NCI-H2081 (cell line): ENCODE results near the gene RFWD3.
A peak's percentile ranks its signal among the peaks of the same experiment; 100 is the strongest.
"Not testable (repeated sequence)": the region's sequence is repeated elsewhere in the genome, so short reads cannot be mapped to it uniquely, and the experiment has no call there.

ENCODE experiments used
- DNase-seq, 2 experiments: peaks; one replicate each; lab custom pipeline; 2025; lab: John Stamatoyannopoulos, UW

The RFWD3 gene, protein sequence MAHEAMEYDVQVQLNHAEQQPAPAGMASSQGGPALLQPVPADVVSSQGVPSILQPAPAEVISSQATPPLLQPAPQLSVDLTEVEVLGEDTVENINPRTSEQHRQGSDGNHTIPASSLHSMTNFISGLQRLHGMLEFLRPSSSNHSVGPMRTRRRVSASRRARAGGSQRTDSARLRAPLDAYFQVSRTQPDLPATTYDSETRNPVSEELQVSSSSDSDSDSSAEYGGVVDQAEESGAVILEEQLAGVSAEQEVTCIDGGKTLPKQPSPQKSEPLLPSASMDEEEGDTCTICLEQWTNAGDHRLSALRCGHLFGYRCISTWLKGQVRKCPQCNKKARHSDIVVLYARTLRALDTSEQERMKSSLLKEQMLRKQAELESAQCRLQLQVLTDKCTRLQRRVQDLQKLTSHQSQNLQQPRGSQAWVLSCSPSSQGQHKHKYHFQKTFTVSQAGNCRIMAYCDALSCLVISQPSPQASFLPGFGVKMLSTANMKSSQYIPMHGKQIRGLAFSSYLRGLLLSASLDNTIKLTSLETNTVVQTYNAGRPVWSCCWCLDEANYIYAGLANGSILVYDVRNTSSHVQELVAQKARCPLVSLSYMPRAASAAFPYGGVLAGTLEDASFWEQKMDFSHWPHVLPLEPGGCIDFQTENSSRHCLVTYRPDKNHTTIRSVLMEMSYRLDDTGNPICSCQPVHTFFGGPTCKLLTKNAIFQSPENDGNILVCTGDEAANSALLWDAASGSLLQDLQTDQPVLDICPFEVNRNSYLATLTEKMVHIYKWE

DNA sequence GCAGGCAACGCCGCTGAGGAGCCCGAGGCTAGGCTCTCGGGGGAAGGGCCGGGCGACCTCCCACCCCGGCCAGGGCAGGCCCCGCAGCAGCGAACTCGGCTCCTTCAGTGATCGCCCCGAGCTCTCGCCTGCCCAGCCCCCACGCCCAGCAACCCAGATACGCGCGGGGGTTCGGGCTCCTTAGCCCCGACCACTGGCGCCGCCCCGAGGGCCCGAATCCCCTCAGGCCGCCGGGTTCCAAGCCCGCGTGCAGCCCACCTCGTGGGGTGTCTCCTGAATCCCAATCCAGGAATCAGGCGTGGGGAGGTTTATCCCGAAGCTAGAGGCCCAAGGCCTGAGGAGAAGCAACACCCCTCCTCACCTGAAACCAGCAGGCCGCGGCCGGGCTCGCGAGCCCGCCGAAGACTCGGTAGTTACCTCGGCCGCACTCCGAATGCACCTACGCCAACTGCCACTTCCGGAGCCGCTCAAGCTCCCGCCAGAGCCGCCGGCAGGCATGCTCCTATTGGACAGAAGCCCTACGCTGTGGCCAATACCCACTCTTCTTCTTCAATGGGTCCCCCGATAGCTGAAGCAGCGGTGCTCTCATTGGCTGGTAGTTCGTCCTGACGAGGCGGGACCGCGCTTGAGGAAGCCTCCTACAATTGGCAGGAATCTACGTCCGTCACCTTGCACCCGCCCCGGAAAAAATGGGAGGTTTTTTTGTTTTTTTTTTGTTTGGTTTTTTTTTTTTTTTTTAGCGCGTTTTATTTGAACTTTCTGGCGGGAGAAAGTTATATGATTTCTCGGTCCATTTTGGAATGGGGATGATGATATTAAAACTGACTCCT is at the start of gene RFWD3:
Gene RFWD3 (minus strand): TSS at position 453 of the 830 bp plus-strand sequence. CDS start 5,428 bp downstream, outside the sequence.
- peak; percentile 92 to 97 for DNase-seq

DNA sequence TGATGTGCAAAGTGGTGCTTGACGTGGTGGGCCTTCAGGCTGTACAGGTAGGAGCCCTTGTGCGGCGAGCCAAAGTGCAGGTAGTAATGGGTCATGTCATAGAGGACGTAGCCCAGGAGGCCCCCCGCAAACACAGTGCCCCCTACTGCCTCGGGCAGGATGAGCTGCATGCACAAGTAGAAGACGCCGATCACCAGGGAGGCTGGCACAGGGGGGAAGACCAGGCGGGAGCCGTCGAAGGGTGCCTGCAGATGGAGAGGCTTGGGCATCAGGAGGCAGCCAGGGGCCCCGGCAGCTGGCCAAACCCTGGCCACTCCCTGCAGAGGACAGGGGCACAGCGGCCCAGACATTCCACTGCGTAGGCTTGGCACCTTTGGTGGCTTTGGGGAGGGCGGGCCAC is 49.7 kb upstream of the RFWD3 start:
- DNase-seq: no peak

DNA sequence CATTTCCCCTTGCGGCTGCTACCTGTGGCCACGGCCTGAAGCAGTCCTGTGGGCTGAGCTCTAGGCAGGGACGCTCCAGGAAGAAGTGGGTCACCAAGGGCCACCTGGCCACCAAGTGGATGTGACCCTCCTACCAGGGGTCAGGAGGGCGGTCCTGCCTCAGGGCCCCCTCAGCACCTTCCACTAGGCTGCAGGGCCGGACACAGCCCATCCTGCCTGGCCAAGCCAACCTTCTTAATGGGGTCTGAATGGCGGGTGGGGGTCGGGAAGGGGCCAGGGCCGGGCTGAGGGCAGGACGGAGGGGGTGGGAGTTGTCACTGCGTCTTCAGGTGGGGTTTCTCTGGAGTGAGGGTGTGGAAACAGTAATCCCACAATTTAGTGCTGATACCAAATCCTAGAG is 47.2 kb upstream of the RFWD3 start:
- no peak for DNase-seq

DNA sequence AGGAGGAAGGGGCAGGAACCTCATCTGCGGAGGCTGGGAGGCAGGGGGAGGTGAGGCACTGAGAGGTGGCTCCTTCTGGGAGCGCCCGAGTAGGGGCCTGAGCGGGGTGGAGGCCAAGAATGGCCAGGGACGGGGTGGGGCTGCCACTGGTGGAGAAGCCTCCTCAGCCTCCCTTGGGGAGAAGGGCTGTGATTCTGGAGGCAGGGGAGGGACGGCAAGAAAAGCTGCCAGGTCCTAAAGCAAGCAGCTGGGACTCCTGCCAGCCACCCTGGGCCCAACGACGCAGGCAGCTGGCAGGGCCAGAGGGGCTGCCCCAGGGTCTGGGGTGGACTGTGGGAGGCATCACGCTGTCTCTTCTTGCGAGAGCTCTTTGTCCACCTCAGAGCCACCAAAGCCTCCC is 46.6 kb upstream of the RFWD3 start:
- DNase-seq: no peak

DNA sequence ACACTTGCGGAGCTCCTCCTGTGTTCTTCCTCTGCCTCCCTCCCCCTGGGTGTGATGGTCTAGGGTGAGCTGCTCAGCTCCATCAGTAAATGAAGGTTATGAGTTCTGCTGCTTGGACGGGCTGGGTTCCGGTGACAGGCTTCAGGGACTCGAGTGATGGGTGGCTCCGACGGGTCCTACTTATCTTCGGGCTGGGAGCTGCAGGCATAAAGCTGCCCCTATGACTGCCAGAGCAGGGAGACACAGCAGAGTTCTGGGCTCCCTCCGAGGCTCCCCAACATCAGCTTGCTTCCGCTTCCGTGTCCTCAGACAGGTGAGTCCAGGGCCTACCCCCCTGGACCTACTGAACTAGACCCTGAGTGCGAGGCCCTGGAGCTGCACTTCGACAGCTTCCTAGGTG is 45.3 kb upstream of the RFWD3 start:
- DNase-seq: no peak

DNA sequence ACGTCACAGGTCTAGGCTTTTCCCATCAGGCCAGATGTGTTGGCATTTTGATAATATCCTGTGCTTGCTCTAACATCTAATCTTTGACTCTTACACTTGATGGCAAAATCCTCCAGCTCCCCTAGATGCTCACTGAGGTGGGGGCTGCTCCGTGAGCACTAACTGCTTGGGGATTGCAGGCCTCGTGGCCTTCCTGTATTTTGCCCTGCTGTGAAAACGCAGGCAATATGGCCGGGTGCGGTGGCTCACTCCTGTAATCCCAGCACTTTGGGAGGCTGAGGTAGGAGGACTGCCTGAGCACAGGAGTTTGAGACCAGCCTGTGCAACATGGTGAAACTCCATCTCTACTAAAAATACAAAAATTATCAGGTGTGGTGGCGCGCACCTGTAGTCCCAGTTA is 43.7 kb upstream of the RFWD3 start:
- no peak for DNase-seq

DNA sequence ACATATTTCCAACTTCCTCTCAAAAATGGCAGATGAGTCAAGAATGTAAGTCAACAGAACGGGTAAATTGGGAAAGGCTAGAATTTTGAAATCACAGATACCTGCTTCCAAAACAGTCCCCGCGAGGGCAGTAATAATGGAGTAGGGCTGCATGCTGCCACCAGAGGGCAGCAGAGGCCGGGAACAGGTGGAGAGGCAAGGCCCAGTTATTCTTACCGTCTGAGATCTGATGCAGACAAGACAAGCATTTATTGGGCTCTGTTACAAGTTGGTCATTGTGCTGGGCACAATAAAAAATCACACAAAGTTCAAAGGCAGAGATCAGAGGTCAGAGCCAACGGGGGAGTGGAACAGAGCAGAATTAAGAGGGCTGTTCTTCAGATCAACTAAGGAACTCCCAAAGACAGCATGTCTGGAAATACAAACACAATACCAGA is 42.8 kb upstream of the RFWD3 start:
- peak; percentile 50 to 59 for DNase-seq

DNA sequence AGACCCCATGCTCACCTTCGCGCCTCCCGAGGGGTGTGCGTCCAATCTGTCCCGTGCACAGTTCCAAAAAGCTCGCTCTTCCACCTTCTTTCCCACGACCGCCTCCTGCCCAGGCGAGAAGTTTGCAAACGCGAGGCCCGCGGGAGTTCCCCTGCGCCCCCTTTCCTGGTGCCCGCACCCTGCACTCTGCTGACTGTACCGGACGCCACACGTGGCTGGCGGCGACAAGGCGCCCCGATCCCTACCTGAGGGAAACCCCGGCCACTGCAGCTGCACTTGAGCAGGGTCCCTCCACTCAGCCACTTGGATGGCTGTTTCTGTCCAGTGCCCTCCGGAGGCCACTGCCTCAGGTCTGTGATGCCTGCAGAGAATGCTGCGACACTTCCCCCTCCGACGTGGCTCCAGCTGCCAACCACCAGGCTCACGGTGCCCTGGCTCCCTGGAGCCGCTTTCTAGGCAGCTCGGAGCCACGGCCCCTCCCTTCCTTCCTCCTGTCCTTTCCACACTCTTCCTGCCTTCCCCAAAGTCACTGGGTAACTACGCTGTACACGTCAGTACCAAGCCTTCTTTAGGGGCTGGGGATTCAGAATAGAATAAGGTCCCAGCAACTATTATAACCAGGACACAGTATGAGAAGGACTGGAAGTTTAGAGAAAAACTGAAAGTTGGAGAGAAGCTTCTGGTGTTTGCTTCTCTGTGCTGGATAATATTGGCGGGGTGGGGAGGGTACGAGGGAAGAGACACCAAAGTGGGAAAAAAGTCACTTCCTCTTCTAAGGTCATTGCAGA is 34.0 kb upstream of the RFWD3 start, which contains the start of gene MLKL:
Gene MLKL (minus strand): TSS at position 425 of the 788 bp plus-strand sequence. CDS start 5,105 bp downstream, outside the sequence.
- peak; percentile 10 to 37 for DNase-seq

DNA sequence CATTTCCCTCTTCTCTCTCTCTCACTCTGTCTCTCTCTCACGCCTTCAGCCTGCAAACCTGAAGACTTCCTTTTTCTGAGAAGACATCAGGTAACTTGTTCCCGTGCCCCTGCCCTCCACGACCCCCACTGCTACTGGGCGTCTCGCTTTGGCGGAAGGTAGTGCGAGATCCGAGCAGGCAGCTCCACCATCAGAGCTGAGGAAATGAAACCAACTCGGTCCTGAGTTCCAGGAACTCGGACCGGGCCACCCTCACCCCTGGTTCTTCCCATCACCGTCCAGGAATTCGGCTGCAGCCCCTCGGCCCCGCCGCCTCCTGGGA is 33.4 kb upstream of the RFWD3 start:
- peak in 1 of 2 experiments; percentile 15 for DNase-seq

DNA sequence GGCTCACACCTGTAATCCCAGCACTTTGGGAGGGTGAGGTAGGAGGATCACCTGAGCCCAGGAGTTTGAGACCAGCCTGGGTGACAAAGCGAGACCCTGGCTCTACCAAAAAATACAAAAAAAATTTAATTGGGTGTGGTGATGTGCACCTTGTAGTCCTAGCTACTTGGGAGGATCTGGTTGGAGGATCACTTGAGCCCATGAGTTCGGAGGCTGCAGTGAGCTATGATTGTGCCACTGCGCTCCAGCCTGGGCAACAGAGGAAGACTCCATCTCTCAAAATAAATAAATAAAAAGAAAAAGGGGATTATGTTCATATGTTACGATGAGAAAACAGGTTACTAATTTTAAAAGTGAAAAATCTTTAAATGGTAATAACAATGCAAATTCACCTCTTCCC is 33.0 kb upstream of the RFWD3 start:
- no peak for DNase-seq

DNA sequence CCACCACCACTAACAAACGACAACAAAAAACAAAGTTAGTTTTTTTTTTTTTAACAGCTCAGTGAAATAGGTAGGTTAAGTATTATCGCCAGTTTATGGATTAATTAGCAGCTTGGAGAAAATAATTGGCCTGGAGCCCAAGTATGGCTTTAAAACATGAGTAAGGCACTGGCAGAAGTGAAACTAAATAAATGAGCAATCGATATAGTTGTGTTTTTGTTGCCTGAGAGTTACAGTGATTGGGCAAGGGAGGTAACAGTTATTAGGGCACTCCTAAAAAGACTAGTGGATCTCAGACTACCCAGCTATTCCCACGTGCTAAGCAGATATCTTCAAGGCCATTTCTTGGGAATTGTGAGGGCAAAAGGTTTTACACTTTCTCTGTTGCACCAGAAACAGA is 31.5 kb upstream of the RFWD3 start:
- DNase-seq: no peak

DNA sequence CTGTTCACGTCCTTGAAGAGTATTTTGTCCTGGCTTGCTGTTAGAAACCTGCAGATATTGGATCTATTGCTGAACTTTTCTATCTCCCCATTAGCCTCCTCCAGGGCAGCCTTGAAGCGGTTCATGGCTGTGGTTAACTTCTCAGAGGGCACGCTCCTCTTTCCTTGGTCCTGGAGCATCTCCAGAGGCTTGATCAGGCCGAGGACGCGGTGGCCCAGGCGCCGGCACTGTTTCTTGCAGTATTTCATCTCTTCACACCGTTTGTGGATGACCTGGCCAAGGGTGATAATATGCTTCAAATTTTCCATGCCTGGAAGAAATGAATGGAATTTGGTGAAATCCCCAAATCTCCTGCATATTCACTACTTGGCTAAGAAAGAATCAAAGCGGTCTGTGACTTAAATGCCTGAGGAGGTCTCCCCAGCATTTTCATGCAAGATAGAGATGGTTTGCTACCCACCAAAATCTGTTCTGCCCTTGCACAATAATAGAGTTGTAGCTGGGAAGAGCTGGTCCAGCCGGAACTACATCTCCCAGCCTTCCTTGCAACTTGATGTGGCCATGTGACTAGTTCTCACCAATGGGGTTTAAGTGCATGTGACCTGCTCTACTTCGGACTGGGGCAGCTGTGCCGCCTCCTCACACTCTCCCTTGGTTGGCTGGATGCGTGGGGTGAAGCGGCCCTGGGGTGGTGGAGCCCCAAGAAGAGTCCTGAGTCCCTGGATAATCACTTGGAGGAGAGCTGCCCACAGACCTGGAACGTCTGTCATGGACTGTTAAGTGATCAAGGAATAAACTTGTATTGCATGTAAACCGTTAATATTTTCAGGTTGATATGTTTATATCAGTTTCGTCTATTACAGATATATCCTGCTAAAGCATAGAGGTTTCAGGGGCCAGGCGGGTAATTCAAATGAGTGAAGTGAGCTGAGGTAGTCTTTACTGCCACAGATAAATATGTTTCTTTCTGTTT is 29.1 kb upstream of the RFWD3 start:
- peak; percentile 58 to 70 for DNase-seq

DNA sequence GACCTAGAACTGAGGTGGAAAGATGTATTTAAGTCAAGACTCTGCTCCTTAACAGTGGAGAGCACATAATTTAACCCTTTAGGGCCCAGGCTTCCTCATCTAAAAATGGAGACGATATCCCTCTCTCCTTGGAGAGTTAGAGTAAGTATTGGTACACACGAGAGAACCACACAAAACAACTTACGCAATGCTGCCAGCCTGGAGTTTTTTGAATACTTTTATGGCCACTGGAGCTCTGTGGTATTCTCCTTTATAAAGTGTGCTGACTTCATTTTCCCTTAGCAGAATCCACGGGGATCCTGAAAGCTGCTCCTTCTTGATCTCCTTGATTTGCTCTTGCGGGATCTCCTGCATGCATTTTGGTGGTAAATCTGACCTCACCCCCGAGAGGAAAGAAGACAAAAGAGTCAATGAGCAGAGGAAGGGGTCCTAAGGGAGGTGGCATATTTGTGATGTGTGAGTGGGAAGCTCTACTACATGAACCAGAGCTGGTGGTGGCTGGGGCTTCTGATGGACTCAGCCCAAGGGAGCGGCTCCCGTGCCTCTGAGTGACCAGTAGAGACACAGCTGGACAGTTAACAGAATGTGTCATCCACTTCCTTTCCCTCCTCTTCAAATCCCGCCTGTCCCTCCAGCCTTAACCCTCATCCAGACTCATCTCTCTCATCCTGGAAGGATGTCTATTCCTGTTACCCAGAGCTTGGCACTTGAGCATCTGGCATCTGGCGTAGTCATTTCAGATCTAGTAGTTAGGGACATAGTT is 24.6 kb upstream of the RFWD3 start:
- no peak for DNase-seq

DNA sequence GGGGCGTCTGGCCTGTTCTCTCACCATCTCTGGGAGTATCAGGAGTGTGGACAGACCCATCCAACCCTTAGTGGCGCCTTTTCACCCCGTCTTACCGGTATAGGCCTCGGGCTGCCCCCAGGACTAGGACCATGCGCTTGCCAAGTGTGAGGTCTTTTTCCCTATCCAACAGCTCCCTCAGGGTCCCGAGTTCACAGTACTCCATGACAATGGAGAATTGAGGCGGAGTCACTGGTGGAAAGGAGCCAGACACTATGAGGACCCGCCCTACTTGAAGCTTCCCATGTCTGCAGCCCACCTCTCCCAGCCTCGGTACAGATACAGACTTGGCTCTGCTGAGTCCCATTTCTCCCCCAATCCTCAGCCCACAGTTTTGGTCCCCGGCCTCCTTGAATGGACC is 15.9 kb upstream of the RFWD3 start:
- no peak for DNase-seq

DNA sequence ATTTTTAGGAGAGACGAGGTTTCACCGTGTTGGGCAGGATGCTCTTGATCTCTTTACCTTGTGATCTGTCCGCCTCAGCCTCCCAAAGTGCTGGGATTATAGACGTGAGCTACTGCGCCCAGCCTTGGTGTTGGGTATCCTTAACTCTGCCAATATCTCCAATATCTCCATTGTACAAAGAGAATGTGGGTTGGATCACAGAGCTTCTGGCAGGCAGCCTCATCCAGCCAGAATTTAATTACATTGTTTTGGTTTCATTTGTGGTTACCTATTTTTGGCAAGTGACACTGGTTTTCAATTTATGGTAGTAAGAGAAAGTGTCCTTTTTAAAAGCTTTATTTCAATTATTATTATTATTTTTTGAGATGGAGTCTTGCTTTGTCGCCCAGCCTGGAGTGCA is 14.0 kb upstream of the RFWD3 start:
- no peak for DNase-seq

DNA sequence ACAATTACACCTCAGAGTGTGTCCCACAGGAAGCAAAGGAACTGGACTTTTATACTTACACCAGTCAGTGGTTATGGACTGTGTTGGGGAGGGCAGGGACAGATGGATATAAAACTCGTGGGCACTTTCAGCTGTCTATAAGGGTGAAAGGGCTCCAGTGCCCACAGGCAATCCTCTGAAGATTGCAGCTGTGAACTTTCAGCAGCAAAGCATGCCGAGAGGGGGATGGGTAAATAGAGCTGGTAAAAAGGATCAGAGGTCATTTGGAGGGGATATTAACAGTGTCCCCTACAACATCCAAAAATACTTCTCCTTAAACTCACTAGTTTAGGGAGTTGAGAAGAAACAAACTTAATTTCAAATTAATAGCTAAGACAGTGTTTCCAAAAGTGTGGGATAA is 13.3 kb upstream of the RFWD3 start:
- no peak for DNase-seq

DNA sequence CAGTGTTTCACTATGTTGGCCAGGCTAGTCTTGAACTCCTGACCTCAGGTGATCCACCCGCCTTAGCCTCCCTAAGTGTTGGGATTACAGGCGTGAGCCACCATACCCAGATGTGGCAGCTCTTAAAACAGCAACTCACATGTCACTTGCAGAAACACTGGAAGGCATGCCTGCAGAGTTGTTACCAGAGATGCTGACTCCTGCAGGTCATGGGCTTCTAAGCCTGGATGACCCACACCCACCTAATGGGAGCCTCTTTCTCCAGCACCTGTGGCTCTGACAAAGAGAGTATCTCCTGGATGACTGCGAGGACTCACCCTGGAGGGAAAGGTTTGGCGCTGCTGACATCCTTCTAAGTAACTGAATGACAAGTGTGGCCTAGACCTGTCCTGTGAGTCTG is 11.2 kb upstream of the RFWD3 start:
- no peak for DNase-seq

DNA sequence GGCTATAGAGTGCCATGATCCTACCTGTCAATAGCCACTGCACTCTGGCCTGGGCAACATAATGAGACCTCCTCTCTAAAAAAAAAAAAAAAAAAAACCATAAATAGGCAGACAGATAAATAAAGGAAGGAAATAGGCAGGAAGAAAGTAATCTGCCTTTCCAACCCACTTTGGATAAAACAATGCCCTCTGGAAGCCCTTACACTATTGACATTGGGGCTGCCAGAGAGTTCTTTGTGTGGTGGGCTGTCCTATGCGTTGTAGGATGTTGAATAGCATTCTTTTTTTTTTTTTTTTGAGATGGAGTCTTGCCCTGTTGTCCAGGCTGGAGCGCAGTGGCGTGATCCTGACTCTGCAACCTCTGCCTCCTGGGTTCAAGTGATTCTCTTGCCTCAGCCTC is 7.2 kb upstream of the RFWD3 start:
- DNase-seq: no peak

DNA sequence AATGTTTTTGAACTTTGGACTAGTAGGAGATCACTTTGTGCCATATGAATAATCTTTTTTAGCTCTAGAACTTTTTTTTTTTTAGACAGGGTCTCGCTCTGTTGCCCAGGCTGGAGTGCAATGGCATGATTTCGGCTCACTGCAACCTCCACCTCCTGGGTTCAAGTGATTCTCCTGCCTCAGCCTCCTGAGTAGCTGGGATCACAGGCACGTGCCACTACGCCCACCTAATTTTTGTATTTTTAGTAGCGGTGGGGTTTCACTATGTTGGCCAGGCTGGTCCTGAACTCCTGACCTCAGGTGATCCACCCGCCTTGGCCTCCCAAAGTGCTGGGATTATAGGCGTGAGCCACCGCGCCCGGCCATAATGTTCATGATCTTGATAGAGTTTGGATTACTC is 2.2 kb upstream of the RFWD3 start:
- not testable (repeated sequence) for DNase-seq

DNA sequence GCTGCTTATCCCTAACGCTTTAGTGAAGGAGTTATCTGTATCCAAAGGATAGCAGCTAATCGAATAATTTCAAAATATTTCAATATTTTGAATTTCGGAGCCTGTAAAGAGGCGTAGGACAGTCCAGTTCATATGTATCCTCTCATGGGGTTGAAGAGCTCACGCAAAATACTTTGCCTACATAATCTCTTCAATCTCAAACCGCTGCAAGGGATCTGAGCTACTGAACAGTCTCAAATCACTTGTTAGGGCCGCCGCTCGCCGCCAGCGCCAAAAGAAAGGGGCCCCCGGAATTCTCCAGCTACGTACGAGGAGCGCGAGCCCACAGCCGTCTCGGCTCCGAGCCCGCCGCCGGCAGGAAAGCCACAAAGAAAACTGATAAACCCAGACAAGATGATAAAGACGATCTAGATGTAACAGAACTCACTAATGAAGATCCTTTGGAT is 601 bp upstream of the RFWD3 start:
- DNase-seq: peak; percentile 7 to 9
